NCI-H2196 treated with DMSO at 0.1 percent for 48 hours (cell line): Measurements from ENCODE around the gene RTTN.

ENCODE experiments used
- DNase-seq: peaks from one replicate; lab custom pipeline; 2025; ENCODE audit not compliant: unreplicated experiment; lab: John Stamatoyannopoulos, UW

Gene RTTN

DNA sequence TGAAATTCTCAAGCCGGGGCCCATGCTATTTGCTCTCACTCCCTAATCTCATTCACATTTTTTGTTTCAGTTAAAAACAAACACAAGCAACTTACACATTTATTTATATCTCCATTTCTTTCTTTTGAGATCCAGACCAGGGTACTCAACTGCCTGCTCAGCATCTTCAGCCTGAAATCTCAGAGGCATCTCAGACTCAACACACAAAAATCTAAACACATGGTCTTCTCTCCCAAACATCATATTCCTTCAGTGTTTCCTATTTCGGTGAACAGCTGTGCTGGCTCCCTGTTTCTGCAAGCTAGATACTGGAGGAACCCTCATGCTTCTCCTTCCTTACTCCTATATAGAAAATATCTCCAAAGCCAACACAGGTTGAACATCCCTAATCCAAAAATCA is 11.3 kb upstream of the RTTN start:
- no peak for DNase-seq

DNA sequence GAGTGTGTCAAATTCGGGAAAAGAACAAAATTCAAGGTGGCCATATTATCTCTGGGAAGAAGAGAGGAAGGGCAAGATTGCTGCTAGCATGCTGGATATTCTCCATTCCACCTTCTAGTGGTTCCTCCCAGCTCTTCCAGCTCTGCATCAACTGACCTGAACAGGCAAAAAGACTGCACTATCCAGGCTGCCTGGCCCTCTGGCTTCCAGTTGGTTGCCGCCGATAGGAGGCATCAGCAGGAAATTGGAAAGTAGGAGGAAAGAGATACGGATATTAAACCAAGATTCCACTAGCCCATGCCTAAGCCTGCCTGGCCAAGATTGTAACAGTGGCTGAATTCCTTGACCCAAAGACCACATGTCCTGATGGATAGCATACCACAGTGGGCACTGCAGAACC is 1.7 kb upstream of the RTTN start:
- DNase-seq, result no peak

DNA sequence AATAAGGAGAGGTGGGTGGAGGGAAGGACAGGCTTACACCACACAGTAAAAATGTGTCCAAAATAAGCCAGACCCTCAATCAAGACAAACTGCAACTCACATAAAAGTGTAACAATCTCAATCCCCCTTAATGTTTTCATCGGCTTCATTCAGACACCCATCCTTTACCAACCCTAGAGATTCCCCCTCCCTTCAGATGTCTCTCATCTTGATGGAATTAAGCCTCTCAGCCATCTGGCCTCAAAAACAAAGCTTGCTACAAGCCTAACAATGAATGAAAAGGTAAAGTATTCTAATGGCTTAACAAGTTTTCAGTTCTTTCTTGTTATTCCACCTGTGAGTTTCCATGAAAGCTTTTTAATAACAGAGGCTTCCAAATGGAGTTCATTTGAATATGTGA is 5.2 kb downstream of the RTTN start:
- DNase-seq, result no peak

GRCh38 chr18:70197844-70198243 is 7.6 kb downstream of the RTTN start:
- DNase-seq, result no peak

- no peak for DNase-seq
Observed at GRCh38 chr18:70197026-70197425, 8.5 kb downstream of the RTTN start.

DNA sequence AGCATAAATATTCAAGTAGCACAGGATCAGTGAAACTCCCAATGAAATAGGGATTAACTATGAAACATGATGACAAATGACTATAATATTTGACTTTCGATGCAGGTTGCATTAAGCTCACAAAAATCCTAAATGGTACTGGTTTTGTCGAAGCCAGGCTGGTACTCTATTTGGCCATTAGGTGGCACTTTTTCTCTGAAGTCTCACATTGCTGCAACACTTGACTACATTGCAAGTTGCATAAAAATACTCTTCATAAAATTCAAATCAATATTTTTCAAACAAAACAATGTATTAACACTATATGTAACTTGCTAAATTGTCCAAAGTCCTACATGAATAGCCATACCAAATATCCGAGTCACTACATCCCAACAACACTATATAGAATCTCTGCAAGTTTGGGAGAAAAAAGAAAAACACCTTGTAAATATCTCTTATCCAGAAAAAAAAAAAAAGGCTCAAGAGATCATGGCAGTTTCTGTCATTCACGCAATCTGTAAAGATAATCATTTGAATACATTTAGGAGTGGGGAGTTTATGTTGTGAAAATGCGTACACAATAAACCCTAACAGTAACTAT is 9.5 kb downstream of the RTTN start:
- peak; percentile 32 for DNase-seq

DNA sequence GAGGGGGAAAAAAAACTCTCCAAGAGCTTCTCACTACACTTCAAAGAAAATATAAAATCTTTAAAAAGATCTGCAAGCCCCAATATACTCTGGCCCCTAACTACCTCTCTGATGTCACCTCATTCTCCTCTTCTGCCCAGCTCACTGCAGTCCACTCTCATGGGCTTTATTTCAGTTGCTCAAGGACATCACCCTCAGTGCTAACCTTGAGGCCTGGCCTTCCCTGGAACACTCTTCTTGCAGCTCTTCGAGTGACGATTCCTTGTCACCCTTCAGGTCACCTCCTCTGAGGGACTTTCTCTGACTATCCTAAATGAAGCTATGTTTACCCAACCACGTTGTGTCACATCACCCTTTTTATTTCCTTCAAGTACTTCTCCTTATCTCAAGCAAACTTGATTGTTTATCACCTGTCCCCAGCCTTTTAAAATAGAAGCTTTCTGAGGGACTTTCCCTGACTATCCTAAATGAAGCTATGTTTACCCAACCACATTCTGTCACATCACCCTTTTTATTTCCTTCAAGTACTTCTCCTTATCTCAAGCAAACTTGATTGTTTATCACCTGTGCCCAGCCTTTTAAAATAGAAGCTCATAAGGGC is 10.4 kb downstream of the RTTN start:
- DNase-seq, result no peak

DNA sequence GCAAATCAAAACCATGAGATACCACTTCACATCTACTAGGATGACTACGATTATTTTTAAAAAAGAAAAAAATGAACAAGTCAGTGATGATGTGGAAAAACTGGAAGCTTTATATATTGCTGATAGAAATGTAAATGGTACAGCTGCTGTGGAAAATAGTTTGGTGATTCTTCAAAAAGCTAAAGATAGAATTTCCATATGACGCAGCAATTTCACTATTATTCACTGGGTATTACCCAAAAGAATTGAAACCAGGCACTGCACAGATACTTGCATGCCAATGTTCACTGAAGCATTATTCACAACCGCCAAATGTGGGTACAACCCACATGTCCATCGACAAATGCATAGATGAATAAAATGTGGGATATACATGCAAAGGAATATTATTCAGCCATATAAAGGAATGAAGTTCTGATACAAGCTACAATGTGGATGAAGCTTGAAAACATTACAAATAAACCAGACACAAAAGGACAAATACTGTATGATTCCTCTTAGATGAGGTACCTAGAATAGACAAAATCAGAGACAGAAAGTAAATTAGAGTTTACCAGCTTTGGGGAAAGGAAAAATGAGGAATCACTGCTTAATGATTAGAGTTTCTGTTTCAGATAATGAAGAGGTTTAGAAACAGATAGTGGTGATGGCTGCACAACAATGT is 11.1 kb downstream of the RTTN start:
- DNase-seq, result no peak

DNA sequence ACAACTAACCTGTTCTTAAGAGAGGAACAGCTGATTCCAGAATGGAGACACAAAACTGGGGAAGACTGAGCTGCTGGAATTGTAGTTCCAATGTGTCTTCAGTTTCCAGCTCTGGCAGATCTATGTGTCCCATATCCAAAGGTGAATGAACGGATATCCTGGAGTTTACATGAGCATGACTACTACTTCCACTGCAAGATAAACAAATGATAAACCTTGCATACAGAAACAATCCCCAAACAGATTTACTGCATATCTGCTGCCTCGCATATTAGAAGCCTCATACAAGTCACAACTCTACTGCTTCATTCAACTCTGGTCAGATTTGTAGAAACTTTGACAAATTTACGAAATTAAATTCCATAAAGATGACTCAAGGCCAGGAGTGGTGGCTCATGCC is 15.0 kb downstream of the RTTN start:
- no peak for DNase-seq

DNA sequence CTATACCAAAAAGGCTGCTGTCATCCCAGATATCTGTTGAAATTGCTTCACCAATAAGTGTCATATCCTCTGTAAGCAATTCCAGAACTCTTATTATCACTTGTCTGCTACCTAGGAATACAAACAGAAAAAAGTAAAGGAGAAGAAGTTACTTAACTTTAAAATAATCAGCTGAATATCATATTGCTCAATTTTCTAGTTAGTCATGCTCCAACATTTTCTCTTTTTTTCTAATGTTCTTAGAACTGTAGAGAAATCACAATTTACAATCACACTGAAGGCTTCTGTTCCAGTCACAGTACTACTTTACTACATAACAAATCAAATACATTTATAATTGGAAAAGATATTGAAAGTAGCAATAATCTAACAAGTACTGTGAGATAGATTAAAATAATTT is 17.4 kb downstream of the RTTN start:
- no peak for DNase-seq

DNA sequence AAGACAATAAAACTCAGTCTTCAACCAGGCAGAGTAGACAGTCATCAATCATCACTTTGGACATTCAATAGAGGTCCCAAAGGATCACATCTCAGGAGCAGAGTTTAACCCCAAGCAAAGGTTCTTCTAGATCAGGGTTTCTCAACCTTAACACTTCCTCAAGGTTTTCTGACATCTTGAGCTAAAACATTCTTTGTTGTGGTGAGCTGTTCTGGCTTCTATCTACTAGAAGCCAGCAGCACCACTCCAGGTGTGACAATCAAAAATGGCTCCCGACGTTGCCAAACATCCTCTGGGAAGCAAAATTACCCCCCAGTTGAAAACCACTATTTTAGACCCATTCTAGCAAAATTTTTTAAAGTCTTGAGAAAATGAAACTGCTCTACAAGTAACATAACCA is 22.0 kb downstream of the RTTN start:
- no peak for DNase-seq

GRCh38 chr18:70182548-70182947 is 22.9 kb downstream of the RTTN start:
- no peak for DNase-seq

- DNase-seq, result no peak
Observed at GRCh38 chr18:70181725-70182124, 23.8 kb downstream of the RTTN start.

GRCh38 chr18:70181015-70181414 is 24.5 kb downstream of the RTTN start:
- DNase-seq, result no peak

- DNase-seq, result no peak
Observed at GRCh38 chr18:70176537-70176936, 28.9 kb downstream of the RTTN start.

DNA sequence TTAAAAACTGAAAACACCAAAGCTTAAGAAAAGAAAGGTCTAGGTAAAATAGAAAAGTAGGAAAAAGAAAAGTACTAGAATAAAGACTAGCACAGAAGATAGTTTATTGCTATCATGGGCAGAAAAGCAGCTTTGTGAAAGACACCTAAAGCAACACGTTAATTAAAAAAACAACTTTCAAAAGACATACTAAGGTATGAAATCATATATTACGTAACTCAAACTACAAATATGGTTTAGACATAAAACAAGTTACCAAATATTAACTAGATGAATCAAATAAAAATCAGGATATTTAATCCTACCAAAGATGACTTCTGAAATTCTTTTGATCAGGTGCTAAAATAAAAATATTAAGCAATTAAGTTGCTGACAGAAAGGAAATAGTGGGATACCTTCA is 30.3 kb downstream of the RTTN start:
- no peak for DNase-seq

DNA sequence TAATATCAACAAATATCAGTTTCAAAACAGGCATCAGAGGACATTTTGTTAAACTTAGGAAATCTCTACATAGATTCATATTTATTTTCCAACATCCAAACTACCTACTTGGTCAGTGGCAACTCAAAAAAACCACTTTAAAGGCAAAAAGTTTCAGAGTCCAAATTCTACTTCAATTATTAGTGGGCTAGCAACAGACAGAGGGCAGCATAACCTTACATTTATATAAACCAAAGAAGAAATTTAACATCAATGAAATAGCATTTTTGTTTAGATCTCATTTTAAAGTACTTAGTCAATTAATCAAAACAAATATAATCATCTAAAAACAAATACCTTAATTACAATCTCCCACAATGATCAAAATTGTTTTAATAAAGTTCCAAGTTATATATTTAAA is 33.3 kb downstream of the RTTN start:
- DNase-seq, result no peak

GRCh38 chr18:70169747-70170146 is 35.7 kb downstream of the RTTN start:
- DNase-seq, result no peak

- no peak for DNase-seq
Observed at GRCh38 chr18:70166668-70167067, 38.8 kb downstream of the RTTN start.

GRCh38 chr18:70165936-70166335 is 39.6 kb downstream of the RTTN start:
- no peak for DNase-seq

DNA sequence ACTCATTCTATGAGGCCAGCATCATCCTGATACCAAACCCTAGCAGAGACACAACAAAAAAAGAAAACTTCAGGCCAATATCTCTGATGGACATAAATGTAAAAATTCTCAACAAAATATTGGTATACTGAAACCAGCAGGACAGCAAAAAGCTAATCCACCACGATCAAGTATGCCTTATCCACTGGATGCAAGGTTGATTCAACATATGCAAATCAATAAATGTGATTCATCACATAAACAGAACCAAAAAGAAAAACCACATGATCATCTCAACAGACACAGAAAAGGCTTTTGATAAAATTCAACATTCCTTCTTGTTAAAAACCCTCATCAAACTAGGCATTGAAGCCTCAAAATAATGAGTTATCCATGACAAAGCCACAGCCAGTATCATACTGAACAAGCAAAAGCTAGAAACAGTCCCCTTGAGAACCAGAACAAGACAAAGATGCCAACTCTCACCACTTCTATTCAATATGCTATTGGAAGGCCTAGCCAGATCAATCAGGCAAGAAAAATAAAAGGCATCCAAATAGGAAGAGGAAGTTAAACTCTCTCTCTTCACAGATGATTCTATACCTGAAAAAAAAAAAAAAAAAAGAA is 45.3 kb downstream of the RTTN start:
- DNase-seq, result no peak

GRCh38 chr18:70158992-70159717 is 46.3 kb downstream of the RTTN start:
- DNase-seq, result no peak
